Ovary (tissue), 9 donors: Measurements from ENCODE around the gene DDTL. TPM values are rescaled to one million over a fixed set of nuclear protein-coding genes. Genes with fewer than 3 reads are reported as not detected.
"Not testable (repeated sequence)": the region's sequence is repeated elsewhere in the genome, so short reads cannot be mapped to it uniquely, and the experiment has no call there.

ENCODE experiments used
- DNase-seq, 5 donors: peaks; one replicate each; pipeline ENCODE4 v3.0.0-alpha.2; 2019 to 2020
- H3K27ac ChIP-seq, 2 donors: fragments of 200-600 bp; one replicate each; pipeline versions ENCODE4 v1.5.1 to v1.8.0; 2019 to 2022
- H3K27me3 ChIP-seq: fragments of 200-600 bp; one replicate; pipeline ENCODE4 v1.8.0; 2022
- H3K36me3 ChIP-seq: fragments of 200-600 bp; sonication (generic); one replicate; pipeline ENCODE4 v1.5.1; 2019
- H3K4me1 ChIP-seq: one replicate; pipeline ENCODE4 v1.8.1; 2013; ENCODE audit warnings: mild to moderate bottlenecking, moderate library complexity; ENCODE audit not compliant: insufficient read depth
- H3K4me3 ChIP-seq: fragments of 200-600 bp; sonication (generic); one replicate; pipeline ENCODE4 v1.5.1; 2017
- H3K9me3 ChIP-seq, 2 donors: fragments of 200-600 bp in 1 of 2; sonication (generic) in 1 of 2; one replicate each; pipeline versions ENCODE4 v1.5.1 to v1.8.1; 2013 to 2019; ENCODE audit warnings: mild to moderate bottlenecking in 1 of 2, moderate library complexity in 1 of 2
- EP300 ChIP-seq: sonication (generic); formaldehyde crosslinking; IDR thresholded peaks from one replicate; pipeline ENCODE4 v1.6.1; 2017; ENCODE audit warnings: antibody characterized with exemption
- POLR2A ChIP-seq: fragments of 450-650 bp; IDR thresholded peaks from one replicate; pipeline ENCODE4 v1.6.1; 2017; ENCODE audit warnings: antibody characterized with exemption, mild to moderate bottlenecking, moderate library complexity
- WGBS, 3 donors: extraction: QIAGEN DNeasy Blood & Tissue Kit in 1 of 3; methylation state at CpG; one replicate each; pipeline versions ENCODE4 v1.1.5 to v1.1.7; 2013 to 2017; 5-methylcytosine and 5-hydroxymethylcytosine counted together
- intact Hi-C, 4 donors: fragments of 100-400 bp; cut with DNase I; formaldehyde crosslinking; loops; one replicate each; pipeline versions ENCODE4 v1.11.0 to v1.15.1; 2022 to 2023
- polyA plus RNA-seq, 2 donors: library from polyadenylated mRNA; stranded (reverse); fragments of 200-250 nt in 1 of 2; fragments of 350-450 nt in 1 of 2; fragmentation: Illumina TruSeq in 1 of 2; extraction: RNeasy Lipid Tissue Mini Kit (QIAGEN cat#74804) in 1 of 2; gene quantifications; one replicate each; pipeline ENCODE4 v1.2.3, GENCODE V29; 2013 to 2014
- total RNA-seq, 7 donors: library from RNA; depleted of rRNA in 2 of 7; stranded (reverse); fragments of >200 nt in 2 of 7; fragmentation: NEBNext Ultra II Directional in 3 of 7; extraction: Animal tissue kit (Norgen Biotek cat#: 25700) in 3 of 7; gene quantifications; one replicate each; pipeline versions ENCODE4 v1.1.0 to v1.2.4, GENCODE V29; 2016 to 2023
- TF ChIP-seq, protein P1 (sequence below), 3 donors: fragments of 450-650 bp in 2 of 3; fragments of 200-600 bp in 1 of 3; IDR thresholded peaks; one replicate each; pipeline versions ENCODE4 v1.5.1 to v1.8.0; 2016 to 2022; ENCODE audit warnings: antibody characterized with exemption in 3 of 3, mild to moderate bottlenecking in 1 of 3
- donor health status: DM: no; HTN: no; CAD: no; lungs with moderate emphysema.
- donor health status: DM: no; HTN: no; CAD: no.
- donor health status: Bipolar disorder and iron deficiency.
- donor health status: DM: yes; HTN: yes; CAD: no.
- donor health status: DM: no; HTN: no; CAD: no.
- donor health status: DM: yes; HTN: yes; CAD: no.

Gene DDTL
- total and polyA plus RNA-seq, 9 donors = 1.4 to 5.1 (median 3.3) TPM; not detected in 2

- Histone ChIP-seq H3K27ac (no peak overlapping the region), H3K4me3 (no peak overlapping the region), H3K36me3 (no peaks in the 10 kb centered on the region), H3K27me3 (no peaks in the 10 kb centered on the region), H3K4me1 (no peaks in the 10 kb centered on the region), H3K9me3 (no peaks in the 10 kb centered on the region)
- TF ChIP-seq, protein P1, sequence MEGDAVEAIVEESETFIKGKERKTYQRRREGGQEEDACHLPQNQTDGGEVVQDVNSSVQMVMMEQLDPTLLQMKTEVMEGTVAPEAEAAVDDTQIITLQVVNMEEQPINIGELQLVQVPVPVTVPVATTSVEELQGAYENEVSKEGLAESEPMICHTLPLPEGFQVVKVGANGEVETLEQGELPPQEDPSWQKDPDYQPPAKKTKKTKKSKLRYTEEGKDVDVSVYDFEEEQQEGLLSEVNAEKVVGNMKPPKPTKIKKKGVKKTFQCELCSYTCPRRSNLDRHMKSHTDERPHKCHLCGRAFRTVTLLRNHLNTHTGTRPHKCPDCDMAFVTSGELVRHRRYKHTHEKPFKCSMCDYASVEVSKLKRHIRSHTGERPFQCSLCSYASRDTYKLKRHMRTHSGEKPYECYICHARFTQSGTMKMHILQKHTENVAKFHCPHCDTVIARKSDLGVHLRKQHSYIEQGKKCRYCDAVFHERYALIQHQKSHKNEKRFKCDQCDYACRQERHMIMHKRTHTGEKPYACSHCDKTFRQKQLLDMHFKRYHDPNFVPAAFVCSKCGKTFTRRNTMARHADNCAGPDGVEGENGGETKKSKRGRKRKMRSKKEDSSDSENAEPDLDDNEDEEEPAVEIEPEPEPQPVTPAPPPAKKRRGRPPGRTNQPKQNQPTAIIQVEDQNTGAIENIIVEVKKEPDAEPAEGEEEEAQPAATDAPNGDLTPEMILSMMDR (IDR thresholded peaks at IDR 0.05) = no peak
- no peak for TF ChIP-seq POLR2A
- no peak for TF ChIP-seq EP300
- 56 to 73% (median 65%) methylated on average over 6 of the region's 6 CpGs for WGBS, 3 donors
- intact Hi-C loops = loop anchor here in 2 of 4 donors (5.0 kb wide), 2 partner anchors 39 to 44 kb away; no protein-coding TSS in a partner anchor
- DNase-seq = no peak
Measured at GRCh38 chr22:23970816-23971486, 4.3 kb downstream of the DDTL start.

DNA sequence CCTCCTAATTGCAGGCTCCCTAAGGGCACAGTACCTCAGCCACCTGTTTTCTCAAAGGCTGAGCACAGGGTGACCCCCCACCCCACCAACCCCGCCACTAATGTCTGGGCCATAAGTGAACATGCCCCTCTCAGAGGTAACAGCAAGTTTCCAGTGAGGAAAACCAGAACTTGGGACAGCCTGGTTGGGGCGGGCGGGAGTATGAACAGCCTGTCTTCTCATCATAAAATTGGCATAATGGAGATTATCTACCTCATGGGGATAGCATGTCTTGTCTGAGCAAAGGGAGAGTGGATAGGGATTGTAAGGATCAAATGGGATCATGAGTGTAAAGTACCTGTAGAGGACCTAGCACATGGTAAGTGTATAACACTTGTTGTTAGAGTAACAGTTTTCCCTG, 5.2 kb downstream of the DDTL start:
- not testable (repeated sequence) for DNase-seq, H3K27ac ChIP-seq, H3K36me3 ChIP-seq, H3K4me1 ChIP-seq, H3K4me3 ChIP-seq, H3K9me3 ChIP-seq, H3K27me3 ChIP-seq
- intact Hi-C loops = loop anchor here in 2 of 4 donors (5.0 kb wide), 2 partner anchors 40 to 45 kb away; no protein-coding TSS in a partner anchor
- 91 to 98% (median 91%) methylated on average over 3 of the region's 3 CpGs for WGBS, 3 donors

DNA sequence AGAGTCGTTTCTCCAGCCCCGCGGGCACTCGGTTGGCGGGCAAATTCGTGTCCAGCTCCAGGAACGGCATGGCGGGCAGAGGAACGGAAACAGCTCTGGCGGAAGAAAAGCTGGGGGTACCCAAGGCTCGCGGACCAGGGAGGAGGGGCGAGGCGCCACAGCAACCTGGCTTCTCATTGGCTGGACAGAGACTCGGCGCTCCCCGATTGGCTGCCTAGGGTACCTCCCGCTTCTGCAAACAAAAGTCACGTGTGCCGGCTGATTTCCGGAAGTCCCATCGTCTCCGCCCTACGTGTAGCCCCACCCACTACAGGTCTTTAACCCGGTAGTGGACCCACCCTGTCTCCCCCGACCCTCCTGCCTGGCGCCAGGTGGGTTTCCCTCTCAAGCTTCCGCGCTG, 7.7 kb downstream of the DDTL start, which contains the start of gene DDT:
Gene DDT (minus strand): TSS at position 97 of the 400 bp plus-strand sequence. CDS start 27 bp downstream, at position 70.
- H3K4me1 ChIP-seq, H3K36me3 ChIP-seq, H3K27ac ChIP-seq, H3K27me3 ChIP-seq, DNase-seq, H3K9me3 ChIP-seq, H3K4me3 ChIP-seq: not testable (repeated sequence)
- intact Hi-C loops = loop anchor here in 2 of 4 donors (5.0 kb wide), 2 partner anchors 42 to 47 kb away; no protein-coding TSS in a partner anchor
- no CpG with 5 or more reads among the region's 29 CpGs for WGBS, 3 donors

GRCh38 chr22:23974836-23975352, 8.2 kb downstream of the DDTL start:
- intact Hi-C loops = loop anchor here in 2 of 4 donors (5.0 kb wide), 2 partner anchors 43 to 48 kb away; no protein-coding TSS in a partner anchor
- not testable (repeated sequence) for H3K27me3 ChIP-seq, H3K4me3 ChIP-seq, H3K9me3 ChIP-seq, DNase-seq, H3K4me1 ChIP-seq, H3K36me3 ChIP-seq, H3K27ac ChIP-seq
- WGBS, 3 donors = 17 to 20% methylated on average over 6 to 8 of the region's 27 CpGs; no CpG with 5 or more reads in 1 of the 3 donors

GRCh38 chr22:23977304-23977703, 10.6 kb downstream of the DDTL start:
- H3K4me1 ChIP-seq, H3K36me3 ChIP-seq, DNase-seq, H3K9me3 ChIP-seq, H3K27me3 ChIP-seq, H3K27ac ChIP-seq, intact Hi-C loops, H3K4me3 ChIP-seq: not testable (repeated sequence)
- WGBS, 3 donors = 91% methylated on average over 7 of the region's 12 CpGs; no CpG with 5 or more reads in 2 of the 3 donors

GRCh38 chr22:23979557-23980240, 13.0 kb downstream of the DDTL start, which contains the start of gene GSTT2:
GSTT2 (plus strand) TSS chr22:23980134.
- H3K36me3 ChIP-seq, intact Hi-C loops, H3K9me3 ChIP-seq, H3K27me3 ChIP-seq, H3K27ac ChIP-seq, H3K4me3 ChIP-seq, H3K4me1 ChIP-seq, DNase-seq: not testable (repeated sequence)
- WGBS, 3 donors = no CpG with 5 or more reads among the region's 41 CpGs

DNA sequence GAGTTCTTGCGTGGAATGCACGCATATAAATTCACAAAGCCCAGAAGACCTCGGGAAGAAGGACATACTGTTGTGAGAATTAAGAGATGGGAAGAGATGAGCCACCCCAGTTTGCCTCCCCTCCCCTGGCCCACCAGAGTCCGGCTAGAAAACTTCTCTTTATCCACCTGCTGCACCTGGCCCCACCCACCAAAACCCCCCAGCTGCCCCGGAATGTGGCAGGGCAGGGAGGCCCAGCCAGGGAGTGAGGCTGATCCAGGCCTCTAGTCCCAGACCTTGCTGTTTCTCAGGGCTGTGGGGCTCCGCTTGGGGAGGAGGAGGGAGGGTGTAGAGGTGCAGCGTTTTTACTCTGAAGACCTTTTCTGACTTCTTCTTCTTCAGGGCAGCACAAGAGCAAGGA, 13.9 kb downstream of the DDTL start:
- not testable (repeated sequence) for H3K27me3 ChIP-seq, H3K4me3 ChIP-seq
- 26 to 29% methylated on average over 5 to 6 of the region's 7 CpGs; no CpG with 5 or more reads in 1 of the 3 donors for WGBS, 3 donors

More for the DNA sequence above, 13.9 kb downstream of the DDTL start:
- DNase-seq, H3K36me3 ChIP-seq, H3K9me3 ChIP-seq, intact Hi-C loops, H3K4me1 ChIP-seq, H3K27ac ChIP-seq: not testable (repeated sequence)
